AG04450 (cell line): ENCODE measurements around the gene FKBP7. TPM values are rescaled to one million over a fixed set of nuclear protein-coding genes. Genes with fewer than 3 reads are reported as not detected.

Source experiments
- CTCF ChIA-PET: fragments of 300-600, 350-600 bp; formaldehyde crosslinking; extraction: SDS; loops from one replicate; lab custom pipeline; 2022; ENCODE audit warnings: antibody characterized with exemption, inconsistent platforms; lab: Charles Lee
- POLR2A ChIA-PET: fragments of 350-600 bp; formaldehyde crosslinking; extraction: SDS; loops from one replicate; lab custom pipeline; 2021; ENCODE audit warnings: antibody characterized with exemption, inconsistent platforms; lab: Yijun Ruan, JAX
- DNase-seq: peaks from one replicate; pipeline ENCODE4 v3.0.0-alpha.2; 2011; ENCODE audit warnings: low read depth, low spot score
- H3K27ac ChIP-seq: one replicate; pipeline ENCODE4 v1.5.1; 2012; ENCODE audit warnings: low read depth, low read length, control low read depth
- H3K27me3 ChIP-seq: one replicate; pipeline ENCODE4 v1.6.0; 2012; ENCODE audit warnings: low read length; ENCODE audit not compliant: control insufficient read depth, insufficient read depth
- H3K4me3 ChIP-seq: 2 replicates; pipeline ENCODE4 v1.5.1; 2011; ENCODE audit warnings: mild to moderate bottlenecking, low read depth, low read length, control low read depth
- H3K9me3 ChIP-seq: 2 replicates; pipeline ENCODE4 v1.5.1; 2012; ENCODE audit warnings: low read length; ENCODE audit not compliant: control insufficient read depth, insufficient read depth
- CTCF ChIP-seq: IDR thresholded peaks from 2 replicates; pipeline ENCODE4 v1.5.1; 2011; ENCODE audit warnings: low read depth, low read length, control low read depth, inconsistent platforms
- polyA plus RNA-seq: library from polyadenylated mRNA; depleted of rRNA; stranded (reverse); fragments of >200 nt; gene quantifications from 2 replicates; pipeline ENCODE4 v1.2.3, GENCODE V29; 2011

Gene FKBP7
- polyA plus RNA-seq, 1 experiment, result 162 TPM

GRCh38 chr2:178523596-178524134 is 45.3 kb upstream of the FKBP7 start:
- Histone ChIP-seq H3K27me3 (no peaks in the 10 kb centered on the region), H3K27ac (peak overlapping the region; percentile 35), H3K4me3 (peak overlapping the region; percentile 79), H3K9me3 (no peaks in the 10 kb centered on the region; the same call in 1 of the 2 replicates)
- POLR2A ChIA-PET, result interaction anchor here (0.5 kb wide), 1 partner anchor 14 kb away, joined by 4 read pairs; no protein-coding TSS in a partner anchor
- no peak for TF ChIP-seq CTCF
- no peak for DNase-seq
- CTCF ChIA-PET, result interaction anchor here (1.0 kb wide), 1 partner anchor 13 kb away, joined by 3 read pairs; no protein-coding TSS in a partner anchor

- POLR2A ChIA-PET, result no interaction called here
- H3K27ac ChIP-seq, result peak overlapping the region; percentile 35
- no peaks in the 10 kb centered on the region; the same call in 1 of the 2 replicates for H3K9me3 ChIP-seq
- TF ChIP-seq CTCF, result peak; percentile 81
- peak; percentile 43 for DNase-seq
- CTCF ChIA-PET, result interaction anchor here (0.6 to 1.4 kb wide), 10 partner anchors 9 to 109 kb away, joined by 3 to 5 read pairs (median 3); no protein-coding TSS in a partner anchor
- H3K27me3 ChIP-seq, result no peaks in the 10 kb centered on the region
- H3K4me3 ChIP-seq, result peak overlapping the region; percentile 79
Observed at GRCh38 chr2:178522950-178523595, 44.7 kb upstream of the FKBP7 start.

GRCh38 chr2:178521304-178522150 is 43.1 kb upstream of the FKBP7 start:
- no peak for DNase-seq
- ChIA-PET POLR2A (no interaction called here), CTCF (interaction anchor here (1.1 to 1.4 kb wide), 5 partner anchors 13 to 108 kb away, joined by 3 to 5 read pairs (median 3); no protein-coding TSS in a partner anchor)
- Histone ChIP-seq H3K27me3 (no peaks in the 10 kb centered on the region), H3K9me3 (no peaks in the 10 kb centered on the region; the same call in 1 of the 2 replicates), H3K27ac (no peak overlapping the region), H3K4me3 (no peak overlapping the region)
- TF ChIP-seq CTCF, result no peak

GRCh38 chr2:178517496-178517895 is 39.1 kb upstream of the FKBP7 start:
- no peak overlapping the region for H3K4me3 ChIP-seq
- no peaks in the 10 kb centered on the region for H3K27me3 ChIP-seq
- no peaks in the 10 kb centered on the region for H3K9me3 ChIP-seq
- no peak for DNase-seq
- ChIA-PET POLR2A (no interaction called here), CTCF (interaction anchor here (0.6 to 2.0 kb wide), 4 partner anchors 10 to 955 kb away, joined by 3 to 6 read pairs (median 4); no protein-coding TSS in a partner anchor)
- H3K27ac ChIP-seq, result no peak overlapping the region
- TF ChIP-seq CTCF, result no peak
